Stomach (tissue), 19 donors: ENCODE data around the gene ARL11. TPM values are rescaled to one million over a fixed set of nuclear protein-coding genes. Genes with fewer than 3 reads are reported as not detected.

Experiments
- DNase-seq, 2 donors: peaks; one replicate each; pipeline versions ENCODE4 v3.0.0 to v3.0.0-alpha.2; 2013 to 2019
- H3K27ac ChIP-seq, 5 donors: fragments of 200-600 bp in 4 of 5; sonication (generic) in 4 of 5; one replicate each; pipeline ENCODE4 v1.5.1; 2013 to 2019; ENCODE audit warnings: mild to moderate bottlenecking in 1 of 5, moderate library complexity in 1 of 5
- H3K27me3 ChIP-seq, 3 donors: fragments of 200-600 bp; sonication (generic); one replicate each; pipeline ENCODE4 v1.5.1; 2017 to 2019; ENCODE audit warnings: mixed run types in 1 of 3
- H3K36me3 ChIP-seq, 4 donors: fragments of 200-600 bp; sonication (generic); 1 replicate in 3 of 4; 2 replicates in 1 of 4; pipeline ENCODE4 v1.5.1; 2016 to 2019
- H3K4me1 ChIP-seq, 4 donors: fragments of 200-600 bp; sonication (generic); one replicate each; pipeline ENCODE4 v1.5.1; 2016 to 2019
- H3K4me3 ChIP-seq, 4 donors: fragments of 200-600 bp; sonication (generic) in 3 of 4; one replicate each; pipeline ENCODE4 v1.5.1; 2016 to 2019; ENCODE audit warnings: mild to moderate bottlenecking in 1 of 4
- H3K9me3 ChIP-seq, 4 donors: fragments of 200-600 bp; sonication (generic); one replicate each; pipeline ENCODE4 v1.5.1; 2016 to 2019
- CTCF ChIP-seq, 7 experiments: fragments of 450-650 bp in 4 of 7; fragments of 200-600 bp in 3 of 7; sonication (generic) in 3 of 7; IDR thresholded peaks; one replicate each; pipeline ENCODE4 v1.5.1; 2016 to 2019; ENCODE audit warnings: antibody characterized with exemption in 7 of 7, control low read depth in 2 of 7, mild to moderate bottlenecking in 1 of 7
- EP300 ChIP-seq: sonication (generic); formaldehyde crosslinking; IDR thresholded peaks from one replicate; pipeline ENCODE4 v1.6.1; 2017; ENCODE audit warnings: antibody characterized with exemption
- POLR2A ChIP-seq, 4 donors: fragments of 450-650 bp; IDR thresholded peaks; one replicate each; pipeline ENCODE4 v1.6.1; 2016; ENCODE audit warnings: antibody characterized with exemption in 4 of 4, control low read depth in 2 of 4, mild to moderate bottlenecking in 1 of 4, moderate library complexity in 1 of 4
- POLR2AphosphoS5 ChIP-seq, 3 donors: sonication (generic); formaldehyde crosslinking; IDR thresholded peaks; one replicate each; pipeline ENCODE4 v1.6.1; 2016; ENCODE audit warnings: antibody characterized with exemption in 3 of 3
- WGBS, 5 donors: extraction: QIAGEN DNeasy Blood & Tissue Kit in 3 of 5; methylation state at CpG; one replicate each; pipeline versions ENCODE4 v1.1.5 to v1.1.7; 2013 to 2018; 5-methylcytosine and 5-hydroxymethylcytosine counted together
- intact Hi-C: fragments of 100-400 bp; cut with DNase I; formaldehyde crosslinking; loops from one replicate; pipeline ENCODE4 v1.15.1; 2023; ENCODE audit warnings: low total_unique reads
- long read RNA-seq, 10 donors: transcript quantifications; one replicate each; lab custom pipeline, GENCODE V29; 2026
- polyA plus RNA-seq, 3 donors: library from polyadenylated mRNA; stranded (reverse); fragments of 200-250 nt; gene quantifications; one replicate each; pipeline ENCODE4 v1.2.3, GENCODE V29; 2013
- total RNA-seq, 5 donors: library from RNA; depleted of rRNA; stranded (reverse); fragments of >200 nt; gene quantifications; one replicate each; pipeline versions ENCODE4 v1.1.0 to v1.2.3, GENCODE V29; 2014 to 2016
- donor health status: healthy with polysubstance abuse.
- donor health status: Bipolar disorder and iron deficiency.
- donor health status: healthy.

The ARL11 gene
- total RNA-seq (under 1 TPM in 3 of 5 donors, not detected in 2; under 0.01 to 0.37 (median 0.29) TPM), polyA plus RNA-seq (1 to 10 TPM in 1 of 3 donors, under 1 TPM in 2; 0.73 to 1.2 (median 0.92) TPM)
- long read RNA-seq, donor 1 = 0 reads
- long read RNA-seq, donor 2 = 0 reads
- long read RNA-seq, donor 3 = 0 reads
- long read RNA-seq, donor 4 = 0 reads
- long read RNA-seq, donor 5 = 0 reads
- long read RNA-seq, donor 6, partial matches to known transcripts = 0 of 2 reads
- long read RNA-seq, donor 6, other reads (novel, unspliced or antisense) = 0 of 2 reads
- long read RNA-seq, donor 7 = 0 reads
- long read RNA-seq, donor 8, partial matches to known transcripts = 0 of 1 reads
- long read RNA-seq, donor 8, other reads (novel, unspliced or antisense) = 0 of 1 reads
- long read RNA-seq, donor 9 = 0 reads
- long read RNA-seq, donor 10 = 0 reads

GRCh38 chr13:49627831-49628652 lies at the start of gene ARL11:
Gene ARL11, plus strand, starts transcription at chr13:49628507. Its CDS starts 1,941 bp downstream, at chr13:49630448.
- H3K36me3 ChIP-seq = no peaks in the 10 kb centered on the region
- intact Hi-C loops = no loop called here
- 48 to 55% (median 49%) methylated on average over 17 of the region's 17 CpGs for WGBS, 5 donors
- TF ChIP-seq POLR2AphosphoS5 (IDR thresholded peaks at IDR 0.05) = no peak
- no peak for TF ChIP-seq POLR2A (IDR thresholded peaks at IDR 0.05)
- no peak for TF ChIP-seq EP300
- TF ChIP-seq CTCF (IDR thresholded peaks at IDR 0.05) = no peak
- H3K27ac ChIP-seq = peak within 1 kb of the TSS in 3 of 5 donors; percentile 33 to 66 (median 33)
- H3K4me3 ChIP-seq = peak within 1 kb of the TSS; percentile 11 to 41 (median 30)
- H3K9me3 ChIP-seq = no peaks in the 10 kb centered on the region
- H3K27me3 ChIP-seq = no peaks in the 10 kb centered on the region
- DNase-seq = peak; percentile 56 to 71
- peaks cover 0 to 26% (median 8%) of the 10 kb centered on the region in 4 donors for H3K4me1 ChIP-seq

- H3K36me3 ChIP-seq = peaks cover 9 to 25% (median 22%) of the 10 kb centered on the region in 4 donors
- WGBS, 5 donors = 80 to 100% (median 92%) methylated on average over 3 of the region's 3 CpGs
- no peaks in the 10 kb centered on the region for H3K27me3 ChIP-seq
- no peak for DNase-seq
- intact Hi-C loops = no loop called here
- H3K9me3 ChIP-seq = no peaks in the 10 kb centered on the region
- TF ChIP-seq EP300 (no peak), CTCF (IDR thresholded peaks at IDR 0.05) (no peak), POLR2AphosphoS5 (IDR thresholded peaks at IDR 0.05) (no peak), POLR2A (IDR thresholded peaks at IDR 0.05) (no peak)
- no peak overlapping the region for H3K4me3 ChIP-seq
- H3K4me1 ChIP-seq = peaks cover 0 to 42% (median 17%) of the 10 kb centered on the region in 4 donors
- no peak overlapping the region for H3K27ac ChIP-seq
These were observed 48.8 kb upstream of the ARL11 start for GRCh38 chr13:49579501-49579900.

- TF ChIP-seq CTCF (IDR thresholded peaks at IDR 0.05) = no peak
- TF ChIP-seq POLR2A (IDR thresholded peaks at IDR 0.05) = no peak
- no peak for TF ChIP-seq EP300
- TF ChIP-seq POLR2AphosphoS5 (IDR thresholded peaks at IDR 0.05) = no peak
- no peak for DNase-seq
- Histone ChIP-seq H3K4me3 (no peak overlapping the region), H3K27me3 (no peaks in the 10 kb centered on the region), H3K27ac (no peak overlapping the region), H3K4me1 (peaks cover 4 to 48% (median 26%) of the 10 kb centered on the region in 4 donors), H3K36me3 (peaks cover 9 to 25% (median 22%) of the 10 kb centered on the region in 4 donors), H3K9me3 (no peaks in the 10 kb centered on the region)
- WGBS, 5 donors = 82 to 90% (median 85%) methylated on average over 5 of the region's 5 CpGs
- intact Hi-C loops = no loop called here
These were observed 47.2 kb upstream of the ARL11 start for GRCh38 chr13:49580980-49581680.

GRCh38 chr13:49584771-49585182 lies 43.5 kb upstream of the ARL11 start:
- Histone ChIP-seq H3K36me3 (peaks cover under 1 to 13% (median 9%) of the 10 kb centered on the region in 4 donors), H3K4me3 (peak overlapping the region; percentile 75 to 97 (median 90)), H3K9me3 (no peaks in the 10 kb centered on the region), H3K4me1 (peaks cover 8 to 49% (median 35%) of the 10 kb centered on the region in 4 donors), H3K27ac (peak overlapping the region; percentile 87 to 98 (median 87)), H3K27me3 (no peaks in the 10 kb centered on the region)
- intact Hi-C loops = no loop called here
- TF ChIP-seq POLR2A (IDR thresholded peaks at IDR 0.05) = no peak
- TF ChIP-seq CTCF (IDR thresholded peaks at IDR 0.05) = no peak
- TF ChIP-seq EP300 = no peak
- no peak for TF ChIP-seq POLR2AphosphoS5 (IDR thresholded peaks at IDR 0.05)
- WGBS, 5 donors = 0 to 1% (median 0%) methylated on average over 16 of the region's 16 CpGs
- DNase-seq = no peak
